WTC11 (cell line): Measurements from ENCODE around the gene ATP2A1. TPM values are rescaled to one million over a fixed set of nuclear protein-coding genes. Genes with fewer than 3 reads are reported as not detected.
A peak's percentile ranks its signal among the peaks of the same experiment; 100 is the strongest.

ENCODE experiments used
- ATAC-seq: fragments of 200-7000 bp; cut with Tn5 transposase; 2 replicates; pipeline ENCODE4 v1.10.0; 2021; ENCODE audit warnings: mild to moderate bottlenecking, moderate library complexity
- CTCF ChIA-PET: fragments of 300-600 bp; sonication (Branson Sonifier 250); formaldehyde crosslinking; loops from one replicate; lab custom pipeline; 2021; ENCODE audit warnings: antibody characterized with exemption; lab: Charles Lee
- POLR2A ChIA-PET: fragments of 350-600 bp; sonication (Branson Sonifier 250); formaldehyde crosslinking; loops from one replicate; lab custom pipeline; 2021; ENCODE audit warnings: antibody characterized with exemption; lab: Charles Lee
- DNase-seq: peaks from one replicate; pipeline ENCODE4 v3.0.0; 2021; ENCODE audit warnings: low spot score
- H3K27ac Mint-ChIP-seq: 2 replicates; pipeline ENCODE4 v1.8.0; 2021; ENCODE audit warnings: mixed read lengths
- H3K27me3 Mint-ChIP-seq: 2 replicates; pipeline ENCODE4 v1.8.0; 2021; ENCODE audit warnings: low read depth, mild to moderate bottlenecking, moderate library complexity, mixed read lengths
- H3K36me3 Mint-ChIP-seq: 2 replicates; pipeline ENCODE4 v1.8.0; 2021; ENCODE audit warnings: mixed read lengths
- H3K4me1 Mint-ChIP-seq: 2 replicates; pipeline ENCODE4 v1.8.0; 2022; ENCODE audit warnings: mixed read lengths
- H3K4me3 Mint-ChIP-seq: 2 replicates; pipeline ENCODE4 v1.8.0; 2021; ENCODE audit warnings: mild to moderate bottlenecking, moderate library complexity, mixed read lengths
- H3K9me3 Mint-ChIP-seq: 2 replicates; pipeline ENCODE4 v1.8.0; 2021; ENCODE audit warnings: mixed read lengths
- GTF2I ChIP-seq: fragments of 250-450 bp; sonication (Bioruptor Pico); conservative IDR thresholded peaks from 2 replicates; pipeline ENCODE4 v1.4.0; 2021; ENCODE audit warnings: mild to moderate bottlenecking
- HMGA2 ChIP-seq: fragments of 250-450 bp; sonication (Bioruptor Pico); IDR thresholded peaks from 2 replicates; pipeline ENCODE4 v1.4.0; 2021; ENCODE audit warnings: mild to moderate bottlenecking, moderate library complexity
- JAZF1 ChIP-seq: fragments of 250-450 bp; sonication (Bioruptor Pico); IDR thresholded peaks from 2 replicates; pipeline ENCODE4 v1.9.0; 2021; ENCODE audit warnings: moderate library complexity, mild to moderate bottlenecking, inconsistent platforms
- MYBL2 ChIP-seq: sonication (generic); formaldehyde crosslinking; IDR thresholded peaks from 2 replicates; pipeline ENCODE4 v1.8.1; 2023; ENCODE audit warnings: mild to moderate bottlenecking, moderate library complexity, missing genetic modification reagents
- NR1H2 ChIP-seq: sonication (generic); formaldehyde crosslinking; IDR thresholded peaks from 2 replicates; pipeline ENCODE4 v1.9.0; 2021; ENCODE audit warnings: mild to moderate bottlenecking, moderate library complexity, missing genetic modification reagents
- OVOL2 ChIP-seq: fragments of 250-450 bp; sonication (Bioruptor Pico); IDR thresholded peaks from 2 replicates; pipeline ENCODE4 v1.9.0; 2021; ENCODE audit warnings: mild to moderate bottlenecking, borderline replicate concordance
- RORB ChIP-seq: fragments of 250-450 bp; sonication (Bioruptor Pico); IDR thresholded peaks from 2 replicates; pipeline ENCODE4 v1.9.0; 2021; ENCODE audit warnings: mild to moderate bottlenecking
- TCF7 ChIP-seq: sonication (generic); formaldehyde crosslinking; IDR thresholded peaks from 2 replicates; pipeline ENCODE4 v1.8.0; 2022; ENCODE audit warnings: mild to moderate bottlenecking, low read depth, missing genetic modification reagents, moderate library complexity
- TP53 ChIP-seq: sonication (generic); formaldehyde crosslinking; IDR thresholded peaks from 2 replicates; pipeline ENCODE4 v1.8.1; 2023; ENCODE audit warnings: mild to moderate bottlenecking, missing genetic modification reagents
- ZNF219 ChIP-seq: sonication (generic); formaldehyde crosslinking; IDR thresholded peaks from 2 replicates; pipeline ENCODE4 v1.8.0; 2023; ENCODE audit warnings: missing genetic modification reagents, mild to moderate bottlenecking, borderline replicate concordance
- total RNA-seq: library from RNA; stranded (reverse); gene quantifications from 3 replicates; pipeline ENCODE4 v1.2.3, GENCODE V29; 2021
- TF ChIP-seq, protein P1 (sequence below): sonication (generic); formaldehyde crosslinking; IDR thresholded peaks from 2 replicates; pipeline ENCODE4 v1.8.1; 2023; ENCODE audit warnings: mild to moderate bottlenecking, missing genetic modification reagents
- TF ChIP-seq, protein P2 (sequence below): sonication (generic); formaldehyde crosslinking; IDR thresholded peaks from 2 replicates; pipeline ENCODE4 v1.8.0; 2023; ENCODE audit warnings: missing genetic modification reagents, mild to moderate bottlenecking, borderline replicate concordance
- TF ChIP-seq, protein P3 (sequence below): sonication (generic); formaldehyde crosslinking; IDR thresholded peaks from 2 replicates; pipeline ENCODE4 v1.8.1; 2023; ENCODE audit warnings: mild to moderate bottlenecking, missing genetic modification reagents, borderline replicate concordance
- TF ChIP-seq, protein P4 (sequence below): sonication (generic); formaldehyde crosslinking; IDR thresholded peaks from 2 replicates; pipeline ENCODE4 v1.8.0; 2022; ENCODE audit warnings: mild to moderate bottlenecking, missing genetic modification reagents
- TF ChIP-seq, protein P5 (sequence below): sonication (generic); formaldehyde crosslinking; IDR thresholded peaks from 2 replicates; pipeline ENCODE4 v1.8.0; 2023; ENCODE audit warnings: missing genetic modification reagents
- TF ChIP-seq, protein P6 (sequence below): sonication (generic); formaldehyde crosslinking; IDR thresholded peaks from 2 replicates; pipeline ENCODE4 v1.8.1; 2022; ENCODE audit warnings: mild to moderate bottlenecking, missing genetic modification reagents, moderate library complexity, borderline replicate concordance
- TF ChIP-seq, protein P7 (sequence below): sonication (generic); formaldehyde crosslinking; IDR thresholded peaks from 2 replicates; pipeline ENCODE4 v1.8.1; 2022; ENCODE audit warnings: mild to moderate bottlenecking, moderate library complexity, missing genetic modification reagents
- TF ChIP-seq, protein P8 (sequence below): fragments of 200-600 bp; IDR thresholded peaks from 2 replicates; pipeline ENCODE4 v1.8.0; 2022; ENCODE audit warnings: antibody characterized with exemption
- TF ChIP-seq, protein P9 (sequence below): sonication (generic); formaldehyde crosslinking; conservative IDR thresholded peaks from 2 replicates; pipeline ENCODE4 v1.8.1; 2023; ENCODE audit warnings: mild to moderate bottlenecking, low read depth, missing genetic modification reagents, moderate library complexity

ATP2A1 gene
- total RNA-seq, 1 experiment from 2014 or later = 6.4 TPM

DNA sequence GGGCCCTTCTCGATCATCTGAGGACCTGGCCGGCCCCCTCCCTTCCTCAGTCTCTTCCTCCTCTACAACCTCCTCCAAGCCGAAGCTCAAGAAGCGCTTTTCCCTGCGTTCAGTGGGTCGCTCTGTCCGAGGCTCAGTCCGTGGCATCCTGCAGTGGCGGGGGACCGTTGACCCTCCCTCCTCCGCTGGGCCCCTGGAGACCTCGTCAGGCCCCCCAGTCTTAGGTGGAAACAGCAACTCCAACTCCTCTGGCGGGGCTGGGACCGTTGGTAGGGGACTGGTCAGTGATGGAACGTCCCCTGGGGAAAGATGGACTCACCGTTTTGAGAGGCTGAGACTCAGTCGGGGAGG lies 11.9 kb upstream of the ATP2A1 start:
- DNase-seq = no peak
- peaks cover 17% of the 10 kb centered on the region for H3K4me1 Mint-ChIP-seq
- ChIA-PET CTCF (interaction anchor here (1.3 to 1.6 kb wide), 4 partner anchors 9 to 111 kb away, joined by 3 to 5 read pairs (median 4); partner anchors contain the start of gene TUFM), POLR2A (no interaction called here)
- H3K4me3 Mint-ChIP-seq = peak overlapping the region; percentile 33
- H3K9me3 Mint-ChIP-seq = no peaks in the 10 kb centered on the region
- ATAC-seq = no peak
- peaks cover 30% of the 10 kb centered on the region for H3K36me3 Mint-ChIP-seq
- H3K27ac Mint-ChIP-seq = no peak overlapping the region
- H3K27me3 Mint-ChIP-seq = no peaks in the 10 kb centered on the region
- TF ChIP-seq TCF7 (CRISPR knock-in tag) = no peak
- TF ChIP-seq, protein P1, sequence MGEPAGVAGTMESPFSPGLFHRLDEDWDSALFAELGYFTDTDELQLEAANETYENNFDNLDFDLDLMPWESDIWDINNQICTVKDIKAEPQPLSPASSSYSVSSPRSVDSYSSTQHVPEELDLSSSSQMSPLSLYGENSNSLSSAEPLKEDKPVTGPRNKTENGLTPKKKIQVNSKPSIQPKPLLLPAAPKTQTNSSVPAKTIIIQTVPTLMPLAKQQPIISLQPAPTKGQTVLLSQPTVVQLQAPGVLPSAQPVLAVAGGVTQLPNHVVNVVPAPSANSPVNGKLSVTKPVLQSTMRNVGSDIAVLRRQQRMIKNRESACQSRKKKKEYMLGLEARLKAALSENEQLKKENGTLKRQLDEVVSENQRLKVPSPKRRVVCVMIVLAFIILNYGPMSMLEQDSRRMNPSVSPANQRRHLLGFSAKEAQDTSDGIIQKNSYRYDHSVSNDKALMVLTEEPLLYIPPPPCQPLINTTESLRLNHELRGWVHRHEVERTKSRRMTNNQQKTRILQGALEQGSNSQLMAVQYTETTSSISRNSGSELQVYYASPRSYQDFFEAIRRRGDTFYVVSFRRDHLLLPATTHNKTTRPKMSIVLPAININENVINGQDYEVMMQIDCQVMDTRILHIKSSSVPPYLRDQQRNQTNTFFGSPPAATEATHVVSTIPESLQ (CRISPR knock-in tag) = no peak
- TF ChIP-seq, protein P2, sequence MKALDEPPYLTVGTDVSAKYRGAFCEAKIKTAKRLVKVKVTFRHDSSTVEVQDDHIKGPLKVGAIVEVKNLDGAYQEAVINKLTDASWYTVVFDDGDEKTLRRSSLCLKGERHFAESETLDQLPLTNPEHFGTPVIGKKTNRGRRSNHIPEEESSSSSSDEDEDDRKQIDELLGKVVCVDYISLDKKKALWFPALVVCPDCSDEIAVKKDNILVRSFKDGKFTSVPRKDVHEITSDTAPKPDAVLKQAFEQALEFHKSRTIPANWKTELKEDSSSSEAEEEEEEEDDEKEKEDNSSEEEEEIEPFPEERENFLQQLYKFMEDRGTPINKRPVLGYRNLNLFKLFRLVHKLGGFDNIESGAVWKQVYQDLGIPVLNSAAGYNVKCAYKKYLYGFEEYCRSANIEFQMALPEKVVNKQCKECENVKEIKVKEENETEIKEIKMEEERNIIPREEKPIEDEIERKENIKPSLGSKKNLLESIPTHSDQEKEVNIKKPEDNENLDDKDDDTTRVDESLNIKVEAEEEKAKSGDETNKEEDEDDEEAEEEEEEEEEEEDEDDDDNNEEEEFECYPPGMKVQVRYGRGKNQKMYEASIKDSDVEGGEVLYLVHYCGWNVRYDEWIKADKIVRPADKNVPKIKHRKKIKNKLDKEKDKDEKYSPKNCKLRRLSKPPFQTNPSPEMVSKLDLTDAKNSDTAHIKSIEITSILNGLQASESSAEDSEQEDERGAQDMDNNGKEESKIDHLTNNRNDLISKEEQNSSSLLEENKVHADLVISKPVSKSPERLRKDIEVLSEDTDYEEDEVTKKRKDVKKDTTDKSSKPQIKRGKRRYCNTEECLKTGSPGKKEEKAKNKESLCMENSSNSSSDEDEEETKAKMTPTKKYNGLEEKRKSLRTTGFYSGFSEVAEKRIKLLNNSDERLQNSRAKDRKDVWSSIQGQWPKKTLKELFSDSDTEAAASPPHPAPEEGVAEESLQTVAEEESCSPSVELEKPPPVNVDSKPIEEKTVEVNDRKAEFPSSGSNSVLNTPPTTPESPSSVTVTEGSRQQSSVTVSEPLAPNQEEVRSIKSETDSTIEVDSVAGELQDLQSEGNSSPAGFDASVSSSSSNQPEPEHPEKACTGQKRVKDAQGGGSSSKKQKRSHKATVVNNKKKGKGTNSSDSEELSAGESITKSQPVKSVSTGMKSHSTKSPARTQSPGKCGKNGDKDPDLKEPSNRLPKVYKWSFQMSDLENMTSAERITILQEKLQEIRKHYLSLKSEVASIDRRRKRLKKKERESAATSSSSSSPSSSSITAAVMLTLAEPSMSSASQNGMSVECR (CRISPR knock-in tag) = no peak
- TF ChIP-seq, protein P3, sequence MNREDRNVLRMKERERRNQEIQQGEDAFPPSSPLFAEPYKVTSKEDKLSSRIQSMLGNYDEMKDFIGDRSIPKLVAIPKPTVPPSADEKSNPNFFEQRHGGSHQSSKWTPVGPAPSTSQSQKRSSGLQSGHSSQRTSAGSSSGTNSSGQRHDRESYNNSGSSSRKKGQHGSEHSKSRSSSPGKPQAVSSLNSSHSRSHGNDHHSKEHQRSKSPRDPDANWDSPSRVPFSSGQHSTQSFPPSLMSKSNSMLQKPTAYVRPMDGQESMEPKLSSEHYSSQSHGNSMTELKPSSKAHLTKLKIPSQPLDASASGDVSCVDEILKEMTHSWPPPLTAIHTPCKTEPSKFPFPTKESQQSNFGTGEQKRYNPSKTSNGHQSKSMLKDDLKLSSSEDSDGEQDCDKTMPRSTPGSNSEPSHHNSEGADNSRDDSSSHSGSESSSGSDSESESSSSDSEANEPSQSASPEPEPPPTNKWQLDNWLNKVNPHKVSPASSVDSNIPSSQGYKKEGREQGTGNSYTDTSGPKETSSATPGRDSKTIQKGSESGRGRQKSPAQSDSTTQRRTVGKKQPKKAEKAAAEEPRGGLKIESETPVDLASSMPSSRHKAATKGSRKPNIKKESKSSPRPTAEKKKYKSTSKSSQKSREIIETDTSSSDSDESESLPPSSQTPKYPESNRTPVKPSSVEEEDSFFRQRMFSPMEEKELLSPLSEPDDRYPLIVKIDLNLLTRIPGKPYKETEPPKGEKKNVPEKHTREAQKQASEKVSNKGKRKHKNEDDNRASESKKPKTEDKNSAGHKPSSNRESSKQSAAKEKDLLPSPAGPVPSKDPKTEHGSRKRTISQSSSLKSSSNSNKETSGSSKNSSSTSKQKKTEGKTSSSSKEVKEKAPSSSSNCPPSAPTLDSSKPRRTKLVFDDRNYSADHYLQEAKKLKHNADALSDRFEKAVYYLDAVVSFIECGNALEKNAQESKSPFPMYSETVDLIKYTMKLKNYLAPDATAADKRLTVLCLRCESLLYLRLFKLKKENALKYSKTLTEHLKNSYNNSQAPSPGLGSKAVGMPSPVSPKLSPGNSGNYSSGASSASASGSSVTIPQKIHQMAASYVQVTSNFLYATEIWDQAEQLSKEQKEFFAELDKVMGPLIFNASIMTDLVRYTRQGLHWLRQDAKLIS (CRISPR knock-in tag) = no peak
- no peak for TF ChIP-seq NR1H2 (CRISPR knock-in tag)
- no peak for TF ChIP-seq ZNF219
- TF ChIP-seq RORB = no peak
- no peak for TF ChIP-seq JAZF1 (CRISPR knock-in tag)
- no peak for TF ChIP-seq OVOL2 (CRISPR knock-in tag)
- TF ChIP-seq, protein P4, sequence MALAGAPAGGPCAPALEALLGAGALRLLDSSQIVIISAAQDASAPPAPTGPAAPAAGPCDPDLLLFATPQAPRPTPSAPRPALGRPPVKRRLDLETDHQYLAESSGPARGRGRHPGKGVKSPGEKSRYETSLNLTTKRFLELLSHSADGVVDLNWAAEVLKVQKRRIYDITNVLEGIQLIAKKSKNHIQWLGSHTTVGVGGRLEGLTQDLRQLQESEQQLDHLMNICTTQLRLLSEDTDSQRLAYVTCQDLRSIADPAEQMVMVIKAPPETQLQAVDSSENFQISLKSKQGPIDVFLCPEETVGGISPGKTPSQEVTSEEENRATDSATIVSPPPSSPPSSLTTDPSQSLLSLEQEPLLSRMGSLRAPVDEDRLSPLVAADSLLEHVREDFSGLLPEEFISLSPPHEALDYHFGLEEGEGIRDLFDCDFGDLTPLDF (CRISPR knock-in tag) = no peak
- TF ChIP-seq, protein P5, sequence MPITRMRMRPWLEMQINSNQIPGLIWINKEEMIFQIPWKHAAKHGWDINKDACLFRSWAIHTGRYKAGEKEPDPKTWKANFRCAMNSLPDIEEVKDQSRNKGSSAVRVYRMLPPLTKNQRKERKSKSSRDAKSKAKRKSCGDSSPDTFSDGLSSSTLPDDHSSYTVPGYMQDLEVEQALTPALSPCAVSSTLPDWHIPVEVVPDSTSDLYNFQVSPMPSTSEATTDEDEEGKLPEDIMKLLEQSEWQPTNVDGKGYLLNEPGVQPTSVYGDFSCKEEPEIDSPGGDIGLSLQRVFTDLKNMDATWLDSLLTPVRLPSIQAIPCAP = no peak
- TF ChIP-seq, protein P6, sequence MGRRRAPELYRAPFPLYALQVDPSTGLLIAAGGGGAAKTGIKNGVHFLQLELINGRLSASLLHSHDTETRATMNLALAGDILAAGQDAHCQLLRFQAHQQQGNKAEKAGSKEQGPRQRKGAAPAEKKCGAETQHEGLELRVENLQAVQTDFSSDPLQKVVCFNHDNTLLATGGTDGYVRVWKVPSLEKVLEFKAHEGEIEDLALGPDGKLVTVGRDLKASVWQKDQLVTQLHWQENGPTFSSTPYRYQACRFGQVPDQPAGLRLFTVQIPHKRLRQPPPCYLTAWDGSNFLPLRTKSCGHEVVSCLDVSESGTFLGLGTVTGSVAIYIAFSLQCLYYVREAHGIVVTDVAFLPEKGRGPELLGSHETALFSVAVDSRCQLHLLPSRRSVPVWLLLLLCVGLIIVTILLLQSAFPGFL (CRISPR knock-in tag) = no peak
- no peak for TF ChIP-seq TP53 (CRISPR knock-in tag)
- TF ChIP-seq GTF2I (CRISPR knock-in tag) = no peak
- TF ChIP-seq, protein P7, sequence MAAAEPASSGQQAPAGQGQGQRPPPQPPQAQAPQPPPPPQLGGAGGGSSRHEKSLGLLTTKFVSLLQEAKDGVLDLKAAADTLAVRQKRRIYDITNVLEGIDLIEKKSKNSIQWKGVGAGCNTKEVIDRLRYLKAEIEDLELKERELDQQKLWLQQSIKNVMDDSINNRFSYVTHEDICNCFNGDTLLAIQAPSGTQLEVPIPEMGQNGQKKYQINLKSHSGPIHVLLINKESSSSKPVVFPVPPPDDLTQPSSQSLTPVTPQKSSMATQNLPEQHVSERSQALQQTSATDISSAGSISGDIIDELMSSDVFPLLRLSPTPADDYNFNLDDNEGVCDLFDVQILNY (CRISPR knock-in tag) = no peak
- TF ChIP-seq MYBL2 (CRISPR knock-in tag) = no peak
- TF ChIP-seq HMGA2 (CRISPR knock-in tag) = no peak
- TF ChIP-seq, protein P8, sequence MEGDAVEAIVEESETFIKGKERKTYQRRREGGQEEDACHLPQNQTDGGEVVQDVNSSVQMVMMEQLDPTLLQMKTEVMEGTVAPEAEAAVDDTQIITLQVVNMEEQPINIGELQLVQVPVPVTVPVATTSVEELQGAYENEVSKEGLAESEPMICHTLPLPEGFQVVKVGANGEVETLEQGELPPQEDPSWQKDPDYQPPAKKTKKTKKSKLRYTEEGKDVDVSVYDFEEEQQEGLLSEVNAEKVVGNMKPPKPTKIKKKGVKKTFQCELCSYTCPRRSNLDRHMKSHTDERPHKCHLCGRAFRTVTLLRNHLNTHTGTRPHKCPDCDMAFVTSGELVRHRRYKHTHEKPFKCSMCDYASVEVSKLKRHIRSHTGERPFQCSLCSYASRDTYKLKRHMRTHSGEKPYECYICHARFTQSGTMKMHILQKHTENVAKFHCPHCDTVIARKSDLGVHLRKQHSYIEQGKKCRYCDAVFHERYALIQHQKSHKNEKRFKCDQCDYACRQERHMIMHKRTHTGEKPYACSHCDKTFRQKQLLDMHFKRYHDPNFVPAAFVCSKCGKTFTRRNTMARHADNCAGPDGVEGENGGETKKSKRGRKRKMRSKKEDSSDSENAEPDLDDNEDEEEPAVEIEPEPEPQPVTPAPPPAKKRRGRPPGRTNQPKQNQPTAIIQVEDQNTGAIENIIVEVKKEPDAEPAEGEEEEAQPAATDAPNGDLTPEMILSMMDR = no peak
- TF ChIP-seq, protein P9, sequence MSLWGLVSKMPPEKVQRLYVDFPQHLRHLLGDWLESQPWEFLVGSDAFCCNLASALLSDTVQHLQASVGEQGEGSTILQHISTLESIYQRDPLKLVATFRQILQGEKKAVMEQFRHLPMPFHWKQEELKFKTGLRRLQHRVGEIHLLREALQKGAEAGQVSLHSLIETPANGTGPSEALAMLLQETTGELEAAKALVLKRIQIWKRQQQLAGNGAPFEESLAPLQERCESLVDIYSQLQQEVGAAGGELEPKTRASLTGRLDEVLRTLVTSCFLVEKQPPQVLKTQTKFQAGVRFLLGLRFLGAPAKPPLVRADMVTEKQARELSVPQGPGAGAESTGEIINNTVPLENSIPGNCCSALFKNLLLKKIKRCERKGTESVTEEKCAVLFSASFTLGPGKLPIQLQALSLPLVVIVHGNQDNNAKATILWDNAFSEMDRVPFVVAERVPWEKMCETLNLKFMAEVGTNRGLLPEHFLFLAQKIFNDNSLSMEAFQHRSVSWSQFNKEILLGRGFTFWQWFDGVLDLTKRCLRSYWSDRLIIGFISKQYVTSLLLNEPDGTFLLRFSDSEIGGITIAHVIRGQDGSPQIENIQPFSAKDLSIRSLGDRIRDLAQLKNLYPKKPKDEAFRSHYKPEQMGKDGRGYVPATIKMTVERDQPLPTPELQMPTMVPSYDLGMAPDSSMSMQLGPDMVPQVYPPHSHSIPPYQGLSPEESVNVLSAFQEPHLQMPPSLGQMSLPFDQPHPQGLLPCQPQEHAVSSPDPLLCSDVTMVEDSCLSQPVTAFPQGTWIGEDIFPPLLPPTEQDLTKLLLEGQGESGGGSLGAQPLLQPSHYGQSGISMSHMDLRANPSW (CRISPR knock-in tag) = no peak
